ENCODE measurements around the gene SCG5. TPM values are rescaled to one million over a fixed set of nuclear protein-coding genes. Genes with fewer than 3 reads are reported as not detected.

The SCG5 gene
- total RNA-seq, 1 donor from 2014 or later: 5.3 TPM

DNA sequence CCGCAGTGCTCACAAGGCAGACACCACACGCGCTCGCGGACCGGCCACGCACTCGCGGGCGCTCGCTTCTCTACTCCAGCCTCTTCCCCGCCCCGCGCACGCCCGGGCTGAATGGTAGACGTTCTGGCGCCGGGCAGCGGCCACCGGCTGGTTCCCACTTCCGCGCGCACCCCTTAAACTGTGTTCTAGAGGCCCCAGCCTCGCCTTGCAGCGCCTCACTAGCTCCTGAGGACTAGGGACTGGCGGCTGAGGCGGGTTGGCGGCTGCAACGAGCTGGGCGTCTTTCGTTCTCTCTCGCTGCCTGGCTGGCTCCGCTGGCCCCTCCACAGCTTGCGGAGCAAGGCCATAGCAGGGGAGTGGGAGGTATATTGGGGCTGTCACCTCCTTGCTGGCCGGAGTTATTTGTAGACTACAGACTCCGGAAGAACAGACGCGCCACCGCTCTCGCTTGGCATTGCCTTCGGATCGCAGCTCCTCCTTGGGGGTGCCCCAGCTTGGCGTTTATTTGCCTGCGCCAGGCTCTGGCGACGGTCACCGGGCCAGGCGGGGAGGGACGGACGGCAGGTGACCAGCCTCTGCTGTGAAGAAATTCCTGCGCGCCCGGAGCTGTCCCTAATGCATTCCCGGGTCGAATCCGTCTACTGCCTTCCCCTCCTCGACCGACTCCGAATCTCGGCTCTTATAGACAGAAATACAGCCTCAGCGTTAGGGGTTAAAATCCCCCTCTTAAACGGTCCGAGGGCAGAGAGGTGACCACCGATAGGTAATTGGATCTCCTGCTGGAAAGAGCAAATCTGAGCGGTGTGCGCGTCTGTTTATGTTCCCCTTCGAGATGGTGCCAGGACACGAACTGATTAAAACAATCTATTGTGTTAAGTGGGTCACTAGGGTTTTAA lies 77.6 kb downstream of the SCG5 start:
- no peak for DNase-seq (ENCODE audit: low spot score)

- no peak for DNase-seq (ENCODE audit: low spot score)
Observed at GRCh38 chr15:32721596-32721995, 80.1 kb downstream of the SCG5 start.

GRCh38 chr15:32722136-32722535 lies 80.6 kb downstream of the SCG5 start:
- no peak for DNase-seq (ENCODE audit: low spot score)

- DNase-seq (ENCODE audit: low spot score): no peak
Observed at GRCh38 chr15:32723171-32723948, 81.8 kb downstream of the SCG5 start.

DNA sequence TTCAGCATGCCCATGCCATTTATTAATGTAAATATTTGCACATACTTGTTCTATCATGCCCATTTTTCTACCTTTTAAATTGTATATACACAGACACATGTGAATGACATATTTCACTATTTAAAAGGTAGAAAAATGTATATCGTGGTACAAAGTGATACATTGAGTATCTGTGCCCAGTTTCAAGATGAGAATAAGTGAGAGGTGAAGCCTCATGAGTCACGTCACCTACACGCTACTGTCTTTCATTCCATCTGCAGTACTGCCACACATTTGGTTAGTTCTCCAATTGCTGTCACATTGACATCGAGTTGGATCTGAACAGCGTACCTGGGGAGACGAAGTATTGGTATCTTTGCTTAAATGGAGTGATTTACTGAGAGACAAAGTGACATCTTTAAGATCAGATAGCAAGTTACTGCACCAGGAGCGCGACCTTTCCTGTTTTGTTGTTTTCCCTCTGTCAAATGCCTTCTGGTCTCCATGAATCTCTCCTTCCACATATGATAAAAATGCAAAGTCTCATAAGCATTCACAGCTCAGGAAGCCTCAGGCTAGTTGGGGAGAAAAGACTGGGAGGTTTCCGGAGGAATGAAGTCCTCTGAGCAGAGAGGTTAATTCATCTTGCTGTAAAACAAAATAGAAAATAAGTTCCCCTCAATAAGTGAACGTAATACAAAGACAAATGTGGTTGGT lies 88.3 kb downstream of the SCG5 start:
- no peak for DNase-seq (ENCODE audit: low spot score)

DNA sequence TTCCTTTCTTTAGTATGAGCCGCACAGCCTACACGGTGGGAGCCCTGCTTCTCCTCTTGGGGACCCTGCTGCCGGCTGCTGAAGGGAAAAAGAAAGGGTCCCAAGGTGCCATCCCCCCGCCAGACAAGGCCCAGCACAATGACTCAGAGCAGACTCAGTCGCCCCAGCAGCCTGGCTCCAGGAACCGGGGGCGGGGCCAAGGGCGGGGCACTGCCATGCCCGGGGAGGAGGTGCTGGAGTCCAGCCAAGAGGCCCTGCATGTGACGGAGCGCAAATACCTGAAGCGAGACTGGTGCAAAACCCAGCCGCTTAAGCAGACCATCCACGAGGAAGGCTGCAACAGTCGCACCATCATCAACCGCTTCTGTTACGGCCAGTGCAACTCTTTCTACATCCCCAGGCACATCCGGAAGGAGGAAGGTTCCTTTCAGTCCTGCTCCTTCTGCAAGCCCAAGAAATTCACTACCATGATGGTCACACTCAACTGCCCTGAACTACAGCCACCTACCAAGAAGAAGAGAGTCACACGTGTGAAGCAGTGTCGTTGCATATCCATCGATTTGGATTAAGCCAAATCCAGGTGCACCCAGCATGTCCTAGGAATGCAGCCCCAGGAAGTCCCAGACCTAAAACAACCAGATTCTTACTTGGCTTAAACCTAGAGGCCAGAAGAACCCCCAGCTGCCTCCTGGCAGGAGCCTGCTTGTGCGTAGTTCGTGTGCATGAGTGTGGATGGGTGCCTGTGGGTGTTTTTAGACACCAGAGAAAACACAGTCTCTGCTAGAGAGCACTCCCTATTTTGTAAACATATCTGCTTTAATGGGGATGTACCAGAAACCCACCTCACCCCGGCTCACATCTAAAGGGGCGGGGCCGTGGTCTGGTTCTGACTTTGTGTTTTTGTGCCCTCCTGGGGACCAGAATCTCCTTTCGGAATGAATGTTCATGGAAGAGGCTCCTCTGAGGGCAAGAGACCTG lies 89.5 kb downstream of the SCG5 start:
- no peak for DNase-seq (ENCODE audit: low spot score)

DNA sequence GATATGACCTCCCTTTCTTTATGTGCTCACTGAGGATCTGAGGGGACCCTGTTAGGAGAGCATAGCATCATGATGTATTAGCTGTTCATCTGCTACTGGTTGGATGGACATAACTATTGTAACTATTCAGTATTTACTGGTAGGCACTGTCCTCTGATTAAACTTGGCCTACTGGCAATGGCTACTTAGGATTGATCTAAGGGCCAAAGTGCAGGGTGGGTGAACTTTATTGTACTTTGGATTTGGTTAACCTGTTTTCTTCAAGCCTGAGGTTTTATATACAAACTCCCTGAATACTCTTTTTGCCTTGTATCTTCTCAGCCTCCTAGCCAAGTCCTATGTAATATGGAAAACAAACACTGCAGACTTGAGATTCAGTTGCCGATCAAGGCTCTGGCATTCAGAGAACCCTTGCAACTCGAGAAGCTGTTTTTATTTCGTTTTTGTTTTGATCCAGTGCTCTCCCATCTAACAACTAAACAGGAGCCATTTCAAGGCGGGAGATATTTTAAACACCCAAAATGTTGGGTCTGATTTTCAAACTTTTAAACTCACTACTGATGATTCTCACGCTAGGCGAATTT lies 91.2 kb downstream of the SCG5 start:
- no peak for DNase-seq (ENCODE audit: low spot score)

DNA sequence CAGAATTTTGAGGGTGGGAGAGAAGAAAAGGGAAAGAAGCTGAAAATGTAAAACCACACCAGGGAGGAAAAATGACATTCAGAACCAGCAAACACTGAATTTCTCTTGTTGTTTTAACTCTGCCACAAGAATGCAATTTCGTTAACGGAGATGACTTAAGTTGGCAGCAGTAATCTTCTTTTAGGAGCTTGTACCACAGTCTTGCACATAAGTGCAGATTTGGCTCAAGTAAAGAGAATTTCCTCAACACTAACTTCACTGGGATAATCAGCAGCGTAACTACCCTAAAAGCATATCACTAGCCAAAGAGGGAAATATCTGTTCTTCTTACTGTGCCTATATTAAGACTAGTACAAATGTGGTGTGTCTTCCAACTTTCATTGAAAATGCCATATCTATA lies 91.8 kb downstream of the SCG5 start:
- DNase-seq (ENCODE audit: low spot score): no peak

- DNase-seq (ENCODE audit: low spot score): no peak
Observed at GRCh38 chr15:32735989-32736700, 94.6 kb downstream of the SCG5 start.

GRCh38 chr15:32736701-32737061 lies 95.2 kb downstream of the SCG5 start:
- DNase-seq (ENCODE audit: low spot score): no peak

- DNase-seq (ENCODE audit: low spot score): no peak
Observed at GRCh38 chr15:32737304-32737703, 95.8 kb downstream of the SCG5 start.

- DNase-seq (ENCODE audit: low spot score): no peak
Observed at GRCh38 chr15:32738666-32739065, 97.2 kb downstream of the SCG5 start.

- DNase-seq (ENCODE audit: low spot score): no peak
Observed at GRCh38 chr15:32739522-32740063, 98.1 kb downstream of the SCG5 start.

GRCh38 chr15:32743411-32744140 lies 102.1 kb downstream of the SCG5 start:
- no peak for DNase-seq (ENCODE audit: low spot score)

GRCh38 chr15:32746116-32746857 lies 104.8 kb downstream of the SCG5 start:
- DNase-seq (ENCODE audit: low spot score): no peak

Data from mesenteric fat pad (tissue), 1 donor.